Activated T-cell treated with anti-CD3 and anti-CD28 coated beads, Interleukin-2, amount 50 U/mL, for 48 hours (primary cell): ENCODE results near the gene PLAC8.
"Not testable (repeated sequence)": the region's sequence is repeated elsewhere in the genome, so short reads cannot be mapped to it uniquely, and the experiment has no call there.

Experiments used
- DNase-seq, 2 experiments: peaks; one replicate each; pipeline ENCODE4 v3.0.0-alpha.2; 2020

The PLAC8 gene

GRCh38 chr4:83112231-83112630 lies 2.3 kb downstream of the PLAC8 start:
- peak; percentile 41 to 43 for DNase-seq

GRCh38 chr4:83111751-83112141 lies 2.8 kb downstream of the PLAC8 start:
- peak; percentile 33 to 38 for DNase-seq

- DNase-seq, result no peak
These were observed 3.4 kb downstream of the PLAC8 start for GRCh38 chr4:83110970-83111750.

- peak; percentile 93 to 95 for DNase-seq
These were observed 4.1 kb downstream of the PLAC8 start for GRCh38 chr4:83110223-83110945.

- DNase-seq, result peak; percentile 72 to 75
These were observed 4.9 kb downstream of the PLAC8 start for GRCh38 chr4:83109480-83110222.

- peak; percentile 44 to 46 for DNase-seq
These were observed 6.2 kb downstream of the PLAC8 start for GRCh38 chr4:83108101-83108861.

- peak; percentile 65 to 71 for DNase-seq
These were observed 6.9 kb downstream of the PLAC8 start for GRCh38 chr4:83107631-83108030.

- DNase-seq, result no peak
These were observed 9.5 kb downstream of the PLAC8 start for GRCh38 chr4:83104991-83105390.

- no peak for DNase-seq
These were observed 18.1 kb downstream of the PLAC8 start for GRCh38 chr4:83096397-83096796.

- no peak for DNase-seq
These were observed 21.4 kb downstream of the PLAC8 start for GRCh38 chr4:83093060-83093640.

GRCh38 chr4:83089410-83090157 lies 24.9 kb downstream of the PLAC8 start:
- no peak for DNase-seq

GRCh38 chr4:83084956-83085355 lies 29.6 kb downstream of the PLAC8 start:
- not testable (repeated sequence) for DNase-seq

GRCh38 chr4:83083925-83084475 lies 30.5 kb downstream of the PLAC8 start:
- DNase-seq, result peak in 1 of 2 experiments; percentile 22

- no peak for DNase-seq
These were observed 31.8 kb downstream of the PLAC8 start for GRCh38 chr4:83082777-83083176.

- DNase-seq, result no peak
These were observed 34.0 kb downstream of the PLAC8 start for GRCh38 chr4:83080561-83080960.

GRCh38 chr4:83075311-83076095 lies 39.0 kb downstream of the PLAC8 start:
- DNase-seq, result no peak

GRCh38 chr4:83074783-83075182 lies 39.7 kb downstream of the PLAC8 start:
- DNase-seq, result peak; percentile 54 to 64

GRCh38 chr4:83074086-83074704 lies 40.3 kb downstream of the PLAC8 start:
- DNase-seq, result peak in 1 of 2 experiments; percentile 36

GRCh38 chr4:83071116-83071515 lies 43.4 kb downstream of the PLAC8 start:
- no peak for DNase-seq
